Panc1 (cell line): ENCODE data around the gene NECTIN1. TPM values are rescaled to one million over a fixed set of nuclear protein-coding genes. Genes with fewer than 3 reads are reported as not detected.

Experiments used
- ATAC-seq: fragments of 200-7000 bp; cut with Tn5 transposase; 2 replicates; pipeline ENCODE4 v1.9.1; 2020; ENCODE audit warnings: mild to moderate bottlenecking, moderate library complexity
- BruUV-seq: library from RNA; stranded (reverse); fragments of 400-500 nt; replicated peaks from 2 replicates; lab custom pipeline; 2021; lab: Mats Ljungman, UMichigan
- CTCF ChIA-PET: fragments of 300-600 bp; sonication (Branson Sonifier 250); formaldehyde crosslinking; loops from one replicate; lab custom pipeline; 2022; ENCODE audit warnings: antibody characterized with exemption; lab: Charles Lee
- POLR2A ChIA-PET: fragments of 300-600 bp; sonication (Branson Sonifier 250); formaldehyde crosslinking; loops from one replicate; lab custom pipeline; 2022; ENCODE audit warnings: antibody characterized with exemption; lab: Charles Lee
- DNase-seq: peaks from one replicate; pipeline ENCODE4 v3.0.0-alpha.2; 2010; ENCODE audit warnings: low read depth, low spot score
- H3K27ac ChIP-seq: 2 replicates; pipeline ENCODE4 v1.5.1; 2011; ENCODE audit warnings: mild to moderate bottlenecking, low read length, inconsistent platforms
- H3K27me3 ChIP-seq: fragments of 200-500 bp; sonication (Bioruptor generic); 2 replicates; pipeline ENCODE4 v1.6.0; 2014; ENCODE audit warnings: low read length, inconsistent platforms; ENCODE audit not compliant: control insufficient read depth, insufficient read depth
- H3K36me3 ChIP-seq: fragments of 200-500 bp; sonication (Bioruptor generic); 2 replicates; pipeline ENCODE4 v1.5.1; 2014; ENCODE audit warnings: inconsistent platforms, mild to moderate bottlenecking, low read length, moderate library complexity; ENCODE audit not compliant: control insufficient read depth, insufficient read depth
- H3K4me1 ChIP-seq: 2 replicates; pipeline ENCODE4 v1.5.1; 2011; ENCODE audit warnings: inconsistent platforms, mild to moderate bottlenecking, low read length, moderate library complexity; ENCODE audit not compliant: control insufficient read depth, insufficient read depth
- H3K4me3 ChIP-seq, 2 experiments: 2 replicates each; pipeline ENCODE4 v1.5.1; 2011 to 2012; ENCODE audit warnings: low read depth in 2 of 2, low read length in 2 of 2, mild to moderate bottlenecking in 2 of 2, inconsistent platforms in 1 of 2, moderate library complexity in 1 of 2
- H3K9me3 ChIP-seq: fragments of 200-500 bp; sonication (Bioruptor generic); 2 replicates; pipeline ENCODE4 v1.5.1; 2014; ENCODE audit warnings: low read depth, mild to moderate bottlenecking, inconsistent platforms, low read length, moderate library complexity; ENCODE audit not compliant: control insufficient read depth, insufficient read depth
- POLR2AphosphoS5 ChIP-seq: IDR thresholded peaks from 2 replicates; pipeline ENCODE4 v1.6.1; 2012; ENCODE audit warnings: mild to moderate bottlenecking, low read depth, low read length, moderate library complexity
- SIN3A ChIP-seq: IDR thresholded peaks from 2 replicates; pipeline ENCODE4 v1.6.1; 2012; ENCODE audit warnings: low read depth, mild to moderate bottlenecking, low read length, moderate library complexity, borderline replicate concordance; ENCODE audit not compliant: insufficient read depth
- TCF7L2 ChIP-seq: IDR thresholded peaks from 2 replicates; pipeline ENCODE4 v1.6.1; 2011; ENCODE audit warnings: mild to moderate bottlenecking, low read depth, low read length, inconsistent platforms
- in situ Hi-C: cut with HindIII; loops from 2 replicates; pipeline ENCODE4 v1.10.0; 2016; ENCODE audit warnings: low sequenced_read_pairs, low pct_unique_long_range_greater_than_20kb
- intact Hi-C: fragments of 100-400 bp; cut with micrococcal nuclease; formaldehyde crosslinking; loops from one replicate; pipeline ENCODE4 v1.10.0; 2022; ENCODE audit not compliant: unreplicated experiment
- total RNA-seq: library from RNA; stranded (reverse); gene quantifications from one replicate; pipeline ENCODE4 v1.2.1, GENCODE V29; 2021; ENCODE audit not compliant: unreplicated experiment
- TF ChIP-seq, protein P1 (sequence below), 2 experiments: IDR thresholded peaks; 2 replicates each; pipeline ENCODE4 v1.6.1; 2011 to 2012; ENCODE audit warnings: low read depth in 2 of 2, control low read depth in 1 of 2, low read length in 1 of 2, mild to moderate bottlenecking in 1 of 2, moderate library complexity in 1 of 2; ENCODE audit not compliant: insufficient read depth in 1 of 2
- TF ChIP-seq, protein P2 (sequence below): fragments of 450-650 bp; IDR thresholded peaks from 2 replicates; pipeline ENCODE4 v1.5.1; 2017; ENCODE audit warnings: mild to moderate bottlenecking

The NECTIN1 gene
- total RNA-seq, 1 experiment from 2014 or later = 14.6 TPM

DNA sequence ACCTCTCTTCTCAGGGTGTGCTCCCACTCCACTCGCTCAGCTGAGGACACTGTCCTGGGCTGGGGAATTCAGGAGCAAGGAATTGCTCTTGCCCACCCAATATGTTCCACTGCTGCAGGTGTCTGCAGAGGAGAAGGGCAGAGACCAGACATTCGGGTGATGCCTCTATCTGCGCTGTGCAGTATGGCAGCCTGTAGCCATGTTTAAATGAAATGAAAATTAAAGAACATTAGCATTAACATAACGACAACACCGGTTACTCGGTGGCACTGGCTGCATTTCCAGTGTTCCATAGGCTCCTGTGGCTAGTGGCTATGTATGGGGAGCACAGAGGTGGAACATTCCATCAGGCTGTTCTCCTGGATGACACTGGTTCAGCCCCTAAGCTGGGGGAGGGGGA is 104.4 kb downstream of the NECTIN1 start:
- no peak for DNase-seq
- H3K9me3 ChIP-seq = no peaks in the 10 kb centered on the region
- TF ChIP-seq SIN3A (no peak), TCF7L2 (no peak), POLR2AphosphoS5 (no peak)
- TF ChIP-seq, protein P1, sequence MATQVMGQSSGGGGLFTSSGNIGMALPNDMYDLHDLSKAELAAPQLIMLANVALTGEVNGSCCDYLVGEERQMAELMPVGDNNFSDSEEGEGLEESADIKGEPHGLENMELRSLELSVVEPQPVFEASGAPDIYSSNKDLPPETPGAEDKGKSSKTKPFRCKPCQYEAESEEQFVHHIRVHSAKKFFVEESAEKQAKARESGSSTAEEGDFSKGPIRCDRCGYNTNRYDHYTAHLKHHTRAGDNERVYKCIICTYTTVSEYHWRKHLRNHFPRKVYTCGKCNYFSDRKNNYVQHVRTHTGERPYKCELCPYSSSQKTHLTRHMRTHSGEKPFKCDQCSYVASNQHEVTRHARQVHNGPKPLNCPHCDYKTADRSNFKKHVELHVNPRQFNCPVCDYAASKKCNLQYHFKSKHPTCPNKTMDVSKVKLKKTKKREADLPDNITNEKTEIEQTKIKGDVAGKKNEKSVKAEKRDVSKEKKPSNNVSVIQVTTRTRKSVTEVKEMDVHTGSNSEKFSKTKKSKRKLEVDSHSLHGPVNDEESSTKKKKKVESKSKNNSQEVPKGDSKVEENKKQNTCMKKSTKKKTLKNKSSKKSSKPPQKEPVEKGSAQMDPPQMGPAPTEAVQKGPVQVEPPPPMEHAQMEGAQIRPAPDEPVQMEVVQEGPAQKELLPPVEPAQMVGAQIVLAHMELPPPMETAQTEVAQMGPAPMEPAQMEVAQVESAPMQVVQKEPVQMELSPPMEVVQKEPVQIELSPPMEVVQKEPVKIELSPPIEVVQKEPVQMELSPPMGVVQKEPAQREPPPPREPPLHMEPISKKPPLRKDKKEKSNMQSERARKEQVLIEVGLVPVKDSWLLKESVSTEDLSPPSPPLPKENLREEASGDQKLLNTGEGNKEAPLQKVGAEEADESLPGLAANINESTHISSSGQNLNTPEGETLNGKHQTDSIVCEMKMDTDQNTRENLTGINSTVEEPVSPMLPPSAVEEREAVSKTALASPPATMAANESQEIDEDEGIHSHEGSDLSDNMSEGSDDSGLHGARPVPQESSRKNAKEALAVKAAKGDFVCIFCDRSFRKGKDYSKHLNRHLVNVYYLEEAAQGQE (IDR thresholded peaks at IDR 0.05; ENCODE audit: insufficient read depth in 1 of 2, low read depth in 2 of 2, low read length in 1 of 2) = no peak
- TF ChIP-seq, protein P2, sequence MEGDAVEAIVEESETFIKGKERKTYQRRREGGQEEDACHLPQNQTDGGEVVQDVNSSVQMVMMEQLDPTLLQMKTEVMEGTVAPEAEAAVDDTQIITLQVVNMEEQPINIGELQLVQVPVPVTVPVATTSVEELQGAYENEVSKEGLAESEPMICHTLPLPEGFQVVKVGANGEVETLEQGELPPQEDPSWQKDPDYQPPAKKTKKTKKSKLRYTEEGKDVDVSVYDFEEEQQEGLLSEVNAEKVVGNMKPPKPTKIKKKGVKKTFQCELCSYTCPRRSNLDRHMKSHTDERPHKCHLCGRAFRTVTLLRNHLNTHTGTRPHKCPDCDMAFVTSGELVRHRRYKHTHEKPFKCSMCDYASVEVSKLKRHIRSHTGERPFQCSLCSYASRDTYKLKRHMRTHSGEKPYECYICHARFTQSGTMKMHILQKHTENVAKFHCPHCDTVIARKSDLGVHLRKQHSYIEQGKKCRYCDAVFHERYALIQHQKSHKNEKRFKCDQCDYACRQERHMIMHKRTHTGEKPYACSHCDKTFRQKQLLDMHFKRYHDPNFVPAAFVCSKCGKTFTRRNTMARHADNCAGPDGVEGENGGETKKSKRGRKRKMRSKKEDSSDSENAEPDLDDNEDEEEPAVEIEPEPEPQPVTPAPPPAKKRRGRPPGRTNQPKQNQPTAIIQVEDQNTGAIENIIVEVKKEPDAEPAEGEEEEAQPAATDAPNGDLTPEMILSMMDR = no peak
- no peak overlapping the region for H3K27ac ChIP-seq
- H3K4me1 ChIP-seq = no peaks in the 10 kb centered on the region
- no peaks in the 10 kb centered on the region for H3K27me3 ChIP-seq
- in situ Hi-C loops (no loop called here), intact Hi-C loops (no loop called here)
- BruUV-seq = no TSS peak
- ChIA-PET CTCF (interaction anchor here (1.9 kb wide), 1 partner anchor 51 kb away, joined by 4 read pairs; no protein-coding TSS in a partner anchor), POLR2A (no interaction called here)
- ATAC-seq = peak; percentile 39
- no peak overlapping the region for H3K4me3 ChIP-seq
- no peaks in the 10 kb centered on the region for H3K36me3 ChIP-seq

DNA sequence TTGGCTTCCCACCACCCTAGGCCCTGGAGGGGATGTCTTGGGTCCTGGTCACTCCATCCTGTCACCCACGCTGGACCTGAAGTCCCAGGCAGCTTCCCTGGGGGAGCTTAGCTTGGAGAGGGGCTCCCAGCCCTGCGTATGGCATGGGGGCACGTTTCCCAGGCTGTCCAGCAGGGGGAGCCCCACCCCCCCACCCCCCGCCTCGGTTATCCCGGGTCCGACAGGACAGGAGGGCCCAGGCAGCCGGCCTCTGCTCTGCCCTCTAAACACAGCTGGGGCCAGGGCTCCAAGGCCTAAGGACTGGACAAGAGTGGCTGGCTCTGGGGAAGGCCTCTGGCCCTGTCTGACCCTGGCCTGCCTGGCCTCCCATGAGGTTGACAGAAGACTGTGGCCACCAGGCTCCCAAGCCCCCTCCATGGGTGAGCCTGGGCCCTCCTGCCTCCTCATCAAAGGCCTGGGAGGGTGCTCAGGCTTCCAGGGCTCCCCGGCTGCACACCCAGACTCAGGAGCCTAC is 104.8 kb downstream of the NECTIN1 start:
- intact Hi-C loops = no loop called here
- TF ChIP-seq SIN3A = no peak
- TF ChIP-seq, protein P2 = peak; percentile 90
- H3K4me1 ChIP-seq = no peaks in the 10 kb centered on the region
- POLR2A ChIA-PET = no interaction called here
- no peaks in the 10 kb centered on the region for H3K27me3 ChIP-seq
- ATAC-seq (peak; percentile 29; the same call in 1 of the 2 replicates), DNase-seq (no peak)
- in situ Hi-C loops = no loop called here
- H3K27ac ChIP-seq = no peak overlapping the region
- no peaks in the 10 kb centered on the region for H3K9me3 ChIP-seq
- no peak overlapping the region for H3K4me3 ChIP-seq
- CTCF ChIA-PET = interaction anchor here (0.6 to 1.9 kb wide), 3 partner anchors 14 to 51 kb away, joined by 4 read pairs; no protein-coding TSS in a partner anchor
- no TSS peak for BruUV-seq
- H3K36me3 ChIP-seq = no peaks in the 10 kb centered on the region
